Adrenal gland (tissue), 12 donors: ENCODE measurements around the gene HOPX. TPM values are rescaled to one million over a fixed set of nuclear protein-coding genes. Genes with fewer than 3 reads are reported as not detected.

Experiments used
- DNase-seq, 7 donors: peaks; one replicate each; pipeline ENCODE4 v3.0.0-alpha.2; 2019 to 2020
- H3K27ac ChIP-seq, 5 donors: fragments of 200-600 bp; sonication (generic) in 4 of 5; 1 replicate in 3 of 5; 2 replicates in 2 of 5; pipeline versions ENCODE4 v1.5.1 to v1.8.0; 2016 to 2020; ENCODE audit warnings: mild to moderate bottlenecking in 1 of 5
- H3K27me3 ChIP-seq: fragments of 200-600 bp; 2 replicates; pipeline ENCODE4 v1.8.0; 2021
- H3K36me3 ChIP-seq, 2 donors: fragments of 200-600 bp; replicated peaks in 1 of 2; 1 replicate in 1 of 2; 2 replicates in 1 of 2; pipeline versions ENCODE4 v1.5.1 to v1.8.0; 2018 to 2022
- H3K4me1 ChIP-seq, 2 donors: fragments of 200-600 bp; replicated peaks in 1 of 2; 1 replicate in 1 of 2; 2 replicates in 1 of 2; pipeline versions ENCODE4 v1.5.1 to v1.8.0; 2018 to 2021
- H3K4me3 ChIP-seq, 4 donors: fragments of 200-600 bp; sonication (generic) in 3 of 4; one replicate each; pipeline ENCODE4 v1.5.1; 2016 to 2018
- H3K9me3 ChIP-seq, 3 donors: fragments of 200-600 bp; sonication (generic) in 1 of 3; replicated peaks in 1 of 3; 1 replicate in 2 of 3; 2 replicates in 1 of 3; pipeline versions ENCODE4 v1.5.1 to v1.8.0; 2016 to 2021
- CTCF ChIP-seq, 6 experiments: fragments of 450-650 bp in 4 of 6; fragments of 200-600 bp in 2 of 6; sonication (generic) in 1 of 6; IDR thresholded peaks; 1 replicate in 5 of 6; 2 replicates in 1 of 6; pipeline versions ENCODE4 v1.5.1 to v1.8.0; 2016 to 2021; ENCODE audit warnings: antibody characterized with exemption in 6 of 6, mild to moderate bottlenecking in 2 of 6, moderate library complexity in 1 of 6
- POLR2A ChIP-seq, 2 donors: fragments of 450-650 bp; IDR thresholded peaks; one replicate each; pipeline ENCODE4 v1.6.1; 2017; ENCODE audit warnings: antibody characterized with exemption in 2 of 2, mild to moderate bottlenecking in 2 of 2, moderate library complexity in 1 of 2
- WGBS, 4 donors: extraction: QIAGEN DNeasy Blood & Tissue Kit in 2 of 4; methylation state at CpG; one replicate each; pipeline versions ENCODE4 v1.1.5 to v1.1.7; 2013 to 2017; 5-methylcytosine and 5-hydroxymethylcytosine counted together
- intact Hi-C, 2 donors: fragments of 100-400 bp; cut with DNase I; formaldehyde crosslinking; loops; one replicate each; pipeline versions ENCODE4 v1.14.1 to v1.15.0; 2022 to 2023
- polyA plus RNA-seq, 3 donors: library from polyadenylated mRNA; stranded (reverse); fragments of 200-250 nt in 2 of 3; fragments of 350-450 nt in 1 of 3; fragmentation: Illumina TruSeq in 1 of 3; extraction: RNeasy Lipid Tissue Mini Kit (QIAGEN cat#74804) in 1 of 3; gene quantifications; one replicate each; pipeline ENCODE4 v1.2.3, GENCODE V29; 2013 to 2014
- total RNA-seq, 9 donors: library from RNA; depleted of rRNA in 4 of 9; stranded (reverse); fragments of >200 nt in 4 of 9; fragments of 120-200 nt in 1 of 9; fragmentation: NEBNext Ultra II Directional in 1 of 9; extraction: Animal tissue kit (Norgen Biotek cat#: 25700) in 1 of 9; gene quantifications; one replicate each; pipeline versions ENCODE4 v1.1.0 to v1.2.4, GENCODE V29; 2013 to 2023
- donor health status: healthy with polysubstance abuse.
- donor health status: Bipolar disorder and iron deficiency.
- donor health status: DM: yes; HTN: yes; CAD: no.
- donor health status: DM: no; HTN: no; CAD: no.
- donor health status: DM: no; HTN: no; CAD: no.
- donor health status: DM: yes; HTN: yes; CAD: no.

HOPX gene
- total and polyA plus RNA-seq, 12 donors, result 6.4 to 79.5 (median 28.8) TPM

GRCh38 chr4:56666279-56666678 lies 14.8 kb downstream of the HOPX start:
- H3K4me1 ChIP-seq, result no peaks in the 10 kb centered on the region
- no peaks in the 10 kb centered on the region for H3K27me3 ChIP-seq
- TF ChIP-seq POLR2A (IDR thresholded peaks at IDR 0.05), result no peak
- no peak for TF ChIP-seq CTCF (IDR thresholded peaks at IDR 0.05)
- no peak overlapping the region for H3K27ac ChIP-seq
- intact Hi-C loops, result no loop called here
- no peak overlapping the region for H3K4me3 ChIP-seq
- H3K9me3 ChIP-seq, result no peaks in the 10 kb centered on the region
- DNase-seq, result no peak
- WGBS, 4 donors, result 58 to 63% (median 63%) methylated on average over 2 of the region's 2 CpGs
- H3K36me3 ChIP-seq, result no peaks in the 10 kb centered on the region

GRCh38 chr4:56665781-56666180 lies 15.3 kb downstream of the HOPX start:
- Histone ChIP-seq H3K27me3 (no peaks in the 10 kb centered on the region), H3K4me3 (no peak overlapping the region), H3K36me3 (no peaks in the 10 kb centered on the region), H3K4me1 (no peaks in the 10 kb centered on the region), H3K27ac (no peak overlapping the region), H3K9me3 (no peaks in the 10 kb centered on the region)
- intact Hi-C loops, result no loop called here
- DNase-seq, result no peak
- 64 to 79% (median 77%) methylated on average over 3 to 5 of the region's 5 CpGs for WGBS, 4 donors
- no peak for TF ChIP-seq CTCF (IDR thresholded peaks at IDR 0.05)
- no peak for TF ChIP-seq POLR2A (IDR thresholded peaks at IDR 0.05)

- intact Hi-C loops, result no loop called here
- Histone ChIP-seq H3K27me3 (no peaks in the 10 kb centered on the region), H3K4me3 (no peak overlapping the region), H3K4me1 (peaks cover 0 to 5% of the 10 kb centered on the region in 2 donors), H3K27ac (no peak overlapping the region), H3K36me3 (no peaks in the 10 kb centered on the region), H3K9me3 (no peaks in the 10 kb centered on the region)
- no peak for DNase-seq
- 70 to 90% (median 82%) methylated on average over 3 of the region's 3 CpGs for WGBS, 4 donors
- TF ChIP-seq CTCF (IDR thresholded peaks at IDR 0.05) (no peak), POLR2A (IDR thresholded peaks at IDR 0.05) (no peak)
These were observed 18.2 kb downstream of the HOPX start for GRCh38 chr4:56662782-56663468.

- Histone ChIP-seq H3K4me3 (no peak overlapping the region), H3K9me3 (no peaks in the 10 kb centered on the region), H3K27me3 (peaks cover 14% of the 10 kb centered on the region), H3K36me3 (no peaks in the 10 kb centered on the region), H3K27ac (no peak overlapping the region), H3K4me1 (peaks cover 14 to 15% of the 10 kb centered on the region in 2 donors)
- no peak for DNase-seq
- 86 to 95% (median 89%) methylated on average over 1 of the region's 1 CpG for WGBS, 4 donors
- TF ChIP-seq POLR2A (IDR thresholded peaks at IDR 0.05), result no peak
- TF ChIP-seq CTCF (IDR thresholded peaks at IDR 0.05), result no peak
- intact Hi-C loops, result no loop called here
These were observed 21.1 kb downstream of the HOPX start for GRCh38 chr4:56659946-56660345.
